H9 (cell line): ENCODE measurements around the gene PRR23E. TPM values are rescaled to one million over a fixed set of nuclear protein-coding genes. Genes with fewer than 3 reads are reported as not detected.

Source experiments
- DNase-seq: peaks from one replicate; pipeline ENCODE4 v3.0.0-alpha.2; 2017
- H2AFZ ChIP-seq: one replicate; pipeline ENCODE4 v1.6.1; 2013; ENCODE audit warnings: mild to moderate bottlenecking, low read length, control low read depth, moderate library complexity
- H2AK5ac ChIP-seq: 2 replicates; pipeline ENCODE4 v1.6.1; 2013; ENCODE audit warnings: low read length, control low read depth, mixed read lengths; ENCODE audit not compliant: insufficient read length
- H2BK120ac ChIP-seq: one replicate; pipeline ENCODE4 v1.6.1; 2013; ENCODE audit warnings: low read depth, mild to moderate bottlenecking, low read length, control low read depth, inconsistent platforms; ENCODE audit not compliant: poor library complexity, severe bottlenecking
- H2BK12ac ChIP-seq: 2 replicates; pipeline ENCODE4 v1.6.1; 2013; ENCODE audit warnings: low read length, control low read depth, mixed read lengths, low read depth; ENCODE audit not compliant: insufficient read length
- H2BK15ac ChIP-seq: 2 replicates; pipeline ENCODE4 v1.6.1; 2013; ENCODE audit warnings: low read depth, low read length, control low read depth
- H2BK20ac ChIP-seq: one replicate; pipeline ENCODE4 v1.6.1; 2013; ENCODE audit warnings: low read depth, mild to moderate bottlenecking, low read length, control low read depth, inconsistent platforms; ENCODE audit not compliant: poor library complexity, severe bottlenecking
- H2BK5ac ChIP-seq: 2 replicates; pipeline ENCODE4 v1.6.1; 2013; ENCODE audit warnings: low read length, control low read depth, mixed read lengths; ENCODE audit not compliant: insufficient read length
- H3K14ac ChIP-seq: 2 replicates; pipeline ENCODE4 v1.6.1; 2013; ENCODE audit warnings: low read length, control low read depth; ENCODE audit not compliant: insufficient read depth
- H3K18ac ChIP-seq: 2 replicates; pipeline ENCODE4 v1.6.1; 2013; ENCODE audit warnings: low read depth, mild to moderate bottlenecking, mixed read lengths, low read length, control low read depth; ENCODE audit not compliant: insufficient read length
- H3K23ac ChIP-seq: 2 replicates; pipeline ENCODE4 v1.6.1; 2013; ENCODE audit warnings: low read length, control low read depth, mixed read lengths, low read depth; ENCODE audit not compliant: insufficient read length
- H3K23me2 ChIP-seq: 2 replicates; pipeline ENCODE4 v1.6.1; 2013; ENCODE audit warnings: low read depth, mild to moderate bottlenecking, mixed read lengths, low read length, control low read depth; ENCODE audit not compliant: insufficient read length, poor library complexity, severe bottlenecking
- H3K27ac ChIP-seq: 2 replicates; pipeline ENCODE4 v1.5.1; 2013; ENCODE audit warnings: low read length, control low read depth, mixed read lengths, low read depth; ENCODE audit not compliant: insufficient read length
- H3K27me3 ChIP-seq: 2 replicates; pipeline ENCODE4 v1.6.1; 2013; ENCODE audit warnings: low read length, control low read depth, inconsistent platforms; ENCODE audit not compliant: insufficient read depth
- H3K4ac ChIP-seq: 2 replicates; pipeline ENCODE4 v1.6.1; 2013; ENCODE audit warnings: low read depth, mild to moderate bottlenecking, control low read depth, inconsistent platforms, low read length, moderate library complexity
- H3K4me1 ChIP-seq: 2 replicates; pipeline ENCODE4 v1.6.1; 2013; ENCODE audit warnings: low read length, control low read depth, inconsistent platforms; ENCODE audit not compliant: insufficient read depth
- H3K4me2 ChIP-seq: 2 replicates; pipeline ENCODE4 v1.6.1; 2013; ENCODE audit warnings: low read length, control low read depth, mixed read lengths; ENCODE audit not compliant: insufficient read length, insufficient read depth
- H3K56ac ChIP-seq: 2 replicates; pipeline ENCODE4 v1.6.1; 2013; ENCODE audit warnings: low read depth, mild to moderate bottlenecking, mixed read lengths, low read length, control low read depth; ENCODE audit not compliant: insufficient read length
- H3K79me1 ChIP-seq: 2 replicates; pipeline ENCODE4 v1.6.1; 2013; ENCODE audit warnings: low read depth, mild to moderate bottlenecking, moderate library complexity, low read length, control low read depth, inconsistent platforms; ENCODE audit not compliant: insufficient read depth, poor library complexity, severe bottlenecking
- H3K79me2 ChIP-seq: 2 replicates; pipeline ENCODE4 v1.6.1; 2013; ENCODE audit warnings: low read length, control low read depth, inconsistent platforms; ENCODE audit not compliant: insufficient read depth
- H3K9ac ChIP-seq: 2 replicates; pipeline ENCODE4 v1.6.1; 2013; ENCODE audit warnings: low read length, control low read depth, mixed read lengths; ENCODE audit not compliant: insufficient read length; ENCODE audit errors: extremely low read depth
- H3K9me3 ChIP-seq: one replicate; pipeline ENCODE4 v1.6.1; 2013; ENCODE audit warnings: low read depth, low read length, inconsistent platforms; ENCODE audit not compliant: control insufficient read depth
- H3T11ph ChIP-seq: one replicate; pipeline ENCODE4 v1.6.1; 2013; ENCODE audit warnings: mild to moderate bottlenecking, low read length, control low read depth, inconsistent platforms
- H4K20me1 ChIP-seq: one replicate; pipeline ENCODE4 v1.6.1; 2013; ENCODE audit not compliant: control insufficient read depth, insufficient read length, insufficient read depth
- H4K5ac ChIP-seq: 2 replicates; pipeline ENCODE4 v1.6.1; 2013; ENCODE audit warnings: low read depth, mild to moderate bottlenecking, mixed read lengths, low read length, control low read depth; ENCODE audit not compliant: insufficient read length
- H4K8ac ChIP-seq: replicated peaks from 2 replicates; pipeline ENCODE4 v1.6.1; 2013; ENCODE audit warnings: low read length, control low read depth, mixed read lengths, low read depth; ENCODE audit not compliant: insufficient read length
- H4K91ac ChIP-seq: 2 replicates; pipeline ENCODE4 v1.6.1; 2013; ENCODE audit warnings: low read depth, mild to moderate bottlenecking, moderate library complexity, mixed read lengths, low read length, control low read depth; ENCODE audit not compliant: insufficient read length
- H3K27ac Mint-ChIP-seq, 3 experiments: 2 replicates in 2 of 3; 3 replicates in 1 of 3; pipeline ENCODE4 v1.8.0; 2020 to 2021; ENCODE audit warnings: mixed read lengths in 3 of 3, mild to moderate bottlenecking in 1 of 3, moderate library complexity in 1 of 3
- H3K27me3 Mint-ChIP-seq: 2 replicates; pipeline ENCODE4 v1.8.0; 2021; ENCODE audit warnings: low read depth, mild to moderate bottlenecking, moderate library complexity, mixed read lengths
- H3K36me3 Mint-ChIP-seq, 3 experiments: 2 replicates in 2 of 3; 3 replicates in 1 of 3; pipeline ENCODE4 v1.8.0; 2020 to 2021; ENCODE audit warnings: low read depth in 3 of 3, mixed read lengths in 3 of 3; ENCODE audit not compliant: insufficient read depth in 1 of 3
- H3K4me1 Mint-ChIP-seq, 2 experiments: 2 replicates each; pipeline ENCODE4 v1.8.0; 2020; ENCODE audit warnings: mixed read lengths in 2 of 2
- H3K4me3 Mint-ChIP-seq, 2 experiments: 2 replicates in 1 of 2; 3 replicates in 1 of 2; pipeline ENCODE4 v1.8.0; 2020 to 2021; ENCODE audit warnings: mild to moderate bottlenecking in 2 of 2, mixed read lengths in 2 of 2, moderate library complexity in 1 of 2
- H3K9me3 Mint-ChIP-seq, 2 experiments: 2 replicates in 1 of 2; 3 replicates in 1 of 2; pipeline ENCODE4 v1.8.0; 2020; ENCODE audit warnings: mild to moderate bottlenecking in 2 of 2, mixed read lengths in 2 of 2, moderate library complexity in 1 of 2
- CTCF ChIP-seq: fragments of 200-600 bp; sonication (generic); conservative IDR thresholded peaks from 3 replicates; pipeline ENCODE4 v1.8.0; 2021; ENCODE audit warnings: antibody characterized with exemption, mild to moderate bottlenecking
- WGBS: extraction: QIAGEN DNeasy Blood & Tissue Kit; methylation state at CpG from one replicate; pipeline ENCODE4 v1.1.7; 2013; ENCODE audit warnings: missing lambda C conversion rate, low lambda C conversion rate, mixed read lengths; ENCODE audit not compliant: insufficient read length; ENCODE audit errors: extremely low coverage; 5-methylcytosine and 5-hydroxymethylcytosine counted together
- total RNA-seq: library from RNA; stranded (reverse); gene quantifications from 2 replicates; pipeline ENCODE4 v1.2.1, GENCODE V29; 2021

PRR23E gene
- total RNA-seq, 1 experiment from 2014 or later: not detected

- no peak overlapping the region for H2AK5ac ChIP-seq
- WGBS: no CpG with 5 or more reads among the region's 4 CpGs
- Mint-ChIP-seq H3K4me3 (no peak overlapping the region), H3K36me3 (no peaks in the 10 kb centered on the region), H3K9me3 (no peaks in the 10 kb centered on the region), H3K27ac (no peak overlapping the region; a peak in 1 of 7 replicates), H3K27me3 (peaks cover 11% of the 10 kb centered on the region), H3K4me1 (peaks cover 10 to 14% of the 10 kb centered on the region in 2 experiments)
- H3K79me2 ChIP-seq: no peaks in the 10 kb centered on the region
- H3K56ac ChIP-seq: no peak overlapping the region
- no peaks in the 10 kb centered on the region for H3K79me1 ChIP-seq
- TF ChIP-seq CTCF: no peak
- no peak overlapping the region for H2BK120ac ChIP-seq
- DNase-seq: no peak
- no peak overlapping the region for H4K8ac ChIP-seq
- no peaks in the 10 kb centered on the region for H3K23me2 ChIP-seq
- no peak overlapping the region for H3K23ac ChIP-seq
- H3K18ac ChIP-seq: no peak overlapping the region
- no peak overlapping the region for H2BK15ac ChIP-seq
- H4K20me1 ChIP-seq: no peaks in the 10 kb centered on the region
- no peak overlapping the region for H2BK20ac ChIP-seq
- no peak overlapping the region for H3T11ph ChIP-seq
- no peak overlapping the region for H3K27ac ChIP-seq
- H3K4ac ChIP-seq: no peak overlapping the region
- H3K27me3 ChIP-seq: no peaks in the 10 kb centered on the region
- no peak overlapping the region for H3K4me2 ChIP-seq
- no peaks in the 10 kb centered on the region for H3K9me3 ChIP-seq
- no peak overlapping the region for H2AFZ ChIP-seq
- no peak overlapping the region for H4K91ac ChIP-seq
- H3K9ac ChIP-seq: no peak overlapping the region
- no peaks in the 10 kb centered on the region for H3K4me1 ChIP-seq
- no peak overlapping the region for H2BK12ac ChIP-seq
- no peak overlapping the region for H4K5ac ChIP-seq
- H3K14ac ChIP-seq: no peak overlapping the region
- H2BK5ac ChIP-seq: no peak overlapping the region
Measured at GRCh38 chr3:127213381-127213918, 20.5 kb downstream of the PRR23E start.
